HG02970 (cell line): ENCODE data around the gene JMJD7.

Source experiments
- ATAC-seq: cut with Tn5 transposase; IDR thresholded peaks from one replicate; pipeline ENCODE4 v1.9.1; 2021; ENCODE audit warnings: mild to moderate bottlenecking, moderate library complexity, moderate number of reproducible peaks; ENCODE audit not compliant: unreplicated experiment, low FRiP score

Gene JMJD7

GRCh38 chr15:41798607-41799487 lies 29.0 kb upstream of the JMJD7 start:
- no peak for ATAC-seq

GRCh38 chr15:41799488-41799805 lies 28.4 kb upstream of the JMJD7 start:
- no peak for ATAC-seq

- no peak for ATAC-seq
These were observed 26.7 kb upstream of the JMJD7 start for GRCh38 chr15:41801185-41801584.

GRCh38 chr15:41801850-41802455 lies 25.9 kb upstream of the JMJD7 start:
- no peak for ATAC-seq

GRCh38 chr15:41804361-41804760 lies 23.5 kb upstream of the JMJD7 start:
- no peak for ATAC-seq

- no peak for ATAC-seq
These were observed 22.8 kb upstream of the JMJD7 start for GRCh38 chr15:41804916-41805666.

GRCh38 chr15:41805711-41806110 lies 22.2 kb upstream of the JMJD7 start:
- ATAC-seq = no peak

GRCh38 chr15:41806291-41807181 lies 21.4 kb upstream of the JMJD7 start:
- ATAC-seq = no peak

GRCh38 chr15:41809121-41809520 lies 18.8 kb upstream of the JMJD7 start:
- no peak for ATAC-seq

GRCh38 chr15:41809526-41810220 lies 18.2 kb upstream of the JMJD7 start:
- ATAC-seq = no peak

- no peak for ATAC-seq
These were observed 17.1 kb upstream of the JMJD7 start for GRCh38 chr15:41810651-41811431.

GRCh38 chr15:41811432-41812195 lies 16.3 kb upstream of the JMJD7 start:
- no peak for ATAC-seq

GRCh38 chr15:41812820-41813375 lies 15.0 kb upstream of the JMJD7 start:
- ATAC-seq = no peak

GRCh38 chr15:41813426-41813825 lies 14.5 kb upstream of the JMJD7 start:
- no peak for ATAC-seq

- no peak for ATAC-seq
These were observed 13.4 kb upstream of the JMJD7 start for GRCh38 chr15:41814534-41814933.

GRCh38 chr15:41816788-41817187 lies 11.1 kb upstream of the JMJD7 start:
- ATAC-seq = no peak

- ATAC-seq = no peak
These were observed 10.6 kb upstream of the JMJD7 start for GRCh38 chr15:41817327-41817726.

- ATAC-seq = no peak
These were observed 10.1 kb upstream of the JMJD7 start for GRCh38 chr15:41817781-41818180.
